ENCODE data around the gene ZYG11A. TPM values are rescaled to one million over a fixed set of nuclear protein-coding genes. Genes with fewer than 3 reads are reported as not detected.

The ZYG11A gene
- total and polyA plus RNA-seq, 2 of the 8 experiments (the other 6 are each of a cell fraction or from before 2014, with no cell fraction given): 0.89 to 2.6 TPM

GRCh38 chr1:52850951-52851350, 8.4 kb downstream of the ZYG11A start:
- Histone ChIP-seq H3K27ac (ENCODE audit: low read depth, low read length) (no peak overlapping the region), H3K4me2 (ENCODE audit: insufficient read depth in 1 of 2, low read depth in 2 of 2, low read length in 2 of 2) (no peak overlapping the region), H3K56ac (replicated peaks; ENCODE audit: insufficient read length, low read depth, low read length) (no peak overlapping the region), H2BK20ac (ENCODE audit: low read length) (no peak overlapping the region), H3K79me2 (ENCODE audit: control insufficient read depth in 1 of 2, insufficient read depth in 2 of 2, low read length in 2 of 2) (no peaks in the 10 kb centered on the region), H3K4me3 (ENCODE audit: extremely low read depth in 1 of 4, insufficient read depth in 2 of 4, low read depth in 3 of 4, low read length in 4 of 4) (no peak overlapping the region), H2BK15ac (ENCODE audit: low read length) (no peak overlapping the region), H3K79me1 (ENCODE audit: low read depth, low read length) (no peaks in the 10 kb centered on the region), H3K9ac (replicated peaks in 1 of 4; ENCODE audit: extremely low read depth in 1 of 4, low read depth in 3 of 4, low read length in 3 of 4) (no peak overlapping the region), H3K27me3 (replicated peaks in 1 of 4; ENCODE audit: control insufficient read depth in 3 of 4, extremely low read depth in 1 of 4, insufficient read depth in 3 of 4, low read length in 3 of 4) (no peaks in the 10 kb centered on the region), H3K18ac (ENCODE audit: extremely low read depth, low read length) (no peak overlapping the region), H3K23ac (ENCODE audit: insufficient read length) (no peak overlapping the region), H4K20me1 (replicated peaks in 1 of 2; ENCODE audit: control insufficient read depth in 1 of 2, insufficient read depth in 2 of 2, low read length in 2 of 2) (no peaks in the 10 kb centered on the region), H3K23me2 (ENCODE audit: low read depth, low read length) (no peaks in the 10 kb centered on the region), H3K4ac (replicated peaks; ENCODE audit: insufficient read length, low read depth, low read length) (no peak overlapping the region), H2AFZ (ENCODE audit: low read length) (no peak overlapping the region), H3K14ac (ENCODE audit: insufficient read length) (no peak overlapping the region), H2BK120ac (replicated peaks; ENCODE audit: low read depth, low read length) (no peak overlapping the region), H3K4me1 (replicated peaks in 1 of 4; ENCODE audit: control insufficient read depth in 3 of 4, insufficient read depth in 4 of 4, low read length in 3 of 4) (no peaks in the 10 kb centered on the region), H2AK5ac (ENCODE audit: low read depth, low read length) (no peak overlapping the region), H2BK12ac (ENCODE audit: low read depth, low read length) (no peak overlapping the region), H3K36me3 (ENCODE audit: control insufficient read depth in 2 of 4, insufficient read depth in 4 of 4, low read length in 3 of 4) (no peaks in the 10 kb centered on the region; a peak in 1 of 8 replicates), H2BK5ac (ENCODE audit: low read depth, low read length) (no peak overlapping the region), H3K9me3 (ENCODE audit: insufficient read depth in 2 of 2, low read depth in 1 of 2, low read length in 1 of 2) (no peaks in the 10 kb centered on the region), H4K91ac (replicated peaks; ENCODE audit: insufficient read length, low read length) (no peak overlapping the region), H4K5ac (ENCODE audit: insufficient read length, low read depth, low read length) (no peak overlapping the region), H4K8ac (ENCODE audit: extremely low read depth, insufficient read depth, low read length) (no peak overlapping the region)
- no peak for FAIRE-seq
- ChIA-PET CTCF (ENCODE audit: partially characterized antibody) (interaction anchor here (0.9 to 1.5 kb wide), 3 partner anchors 11 to 540 kb away, joined by 3 to 4 read pairs (median 3); no protein-coding TSS in a partner anchor), POLR2A (ENCODE audit: partially characterized antibody) (interaction anchor here (1.0 to 1.1 kb wide), 2 partner anchors 25 to 54 kb away, joined by 3 to 4 read pairs; no protein-coding TSS in a partner anchor)
- DNase-seq (ENCODE audit: low read depth in 1 of 2, low spot score in 2 of 2): no peak
- TF ChIP-seq RAD21 (IDR thresholded peaks at IDR 0.05 in 1 of 2, conservative IDR thresholded peaks at IDR 0.05 in 1 of 2; ENCODE audit: low read depth in 2 of 2, low read length in 2 of 2) (no peak), CREB1 (IDR thresholded peaks at IDR 0.05) (no peak), RBBP5 (IDR thresholded peaks at IDR 0.05; ENCODE audit: borderline replicate concordance, low read depth, low read length) (no peak), TAF1 (IDR thresholded peaks at IDR 0.05; ENCODE audit: low read depth, low read length) (no peak), ASH2L (IDR thresholded peaks at IDR 0.05; ENCODE audit: low read length) (no peak), SIN3A (conservative IDR thresholded peaks at IDR 0.05 in 1 of 2, IDR thresholded peaks at IDR 0.05 in 1 of 2; ENCODE audit: low read depth in 1 of 2, low read length in 2 of 2) (no peak), TAF7 (optimal IDR thresholded peaks at IDR 0.05; ENCODE audit: borderline replicate concordance, low read depth, low read length) (no peak), EP300 (IDR thresholded peaks at IDR 0.05; ENCODE audit: borderline replicate concordance in 1 of 2, low read depth in 2 of 2, low read length in 2 of 2) (no peak), CEBPB (IDR thresholded peaks at IDR 0.05; ENCODE audit: low read depth, low read length) (no peak), SAP30 (IDR thresholded peaks at IDR 0.05; ENCODE audit: insufficient read depth, insufficient replicate concordance, low read length) (no peak)
- WGBS, 2 experiments (ENCODE audit: extremely low coverage in 1 of 2, insufficient coverage in 1 of 2, insufficient read length in 1 of 2, insufficient replicate concordance in 2 of 2, low coverage in 1 of 2, low lambda C conversion rate in 2 of 2, missing lambda C conversion rate in 1 of 2): 88% methylated on average over 4 of the region's 4 CpGs; no CpG with 5 or more reads in 1 of the 2 experiments
